ENCODE results near the gene ANKRD18A.
A peak's percentile ranks its signal among the peaks of the same experiment; 100 is the strongest.

ANKRD18A gene

GRCh38 chr9:38620483-38621433, at the start of gene ANKRD18A:
TSS of gene ANKRD18A (minus strand) at chr9:38620596. CDS start at chr9:38620285, 311 bp downstream.
- peak; percentile 60 to 76 (median 69) for TF ChIP-seq CTCF (IDR thresholded peaks at IDR 0.05; ENCODE audit: unreplicated experiment in 3 of 3)
- H3K4me1 Mint-ChIP-seq: peaks cover 5% of the 10 kb centered on the region
- H3K27me3 Mint-ChIP-seq (ENCODE audit: low read depth): peaks cover 84% of the 10 kb centered on the region
- peaks cover 19% of the 10 kb centered on the region for H3K9me3 Mint-ChIP-seq
- H3K36me3 Mint-ChIP-seq (ENCODE audit: low read depth): no peaks in the 10 kb centered on the region
- peak within 1 kb of the TSS in 1 of 3 experiments; percentile 28 for H3K27ac Mint-ChIP-seq
- peak within 1 kb of the TSS; percentile 94 for H3K4me3 Mint-ChIP-seq

- Mint-ChIP-seq H3K4me1 (peaks cover 28% of the 10 kb centered on the region), H3K9me3 (no peaks in the 10 kb centered on the region), H3K4me3 (no peak overlapping the region), H3K27ac (no peak overlapping the region), H3K27me3 (ENCODE audit: low read depth) (peaks cover 21% of the 10 kb centered on the region), H3K36me3 (ENCODE audit: low read depth) (no peaks in the 10 kb centered on the region)
- TF ChIP-seq CTCF (IDR thresholded peaks at IDR 0.05; ENCODE audit: unreplicated experiment in 3 of 3): no peak
Observed at GRCh38 chr9:38668791-38669466, 48.5 kb upstream of the ANKRD18A start.

GRCh38 chr9:38662763-38663593, 42.6 kb upstream of the ANKRD18A start:
- no peak overlapping the region for H3K4me3 Mint-ChIP-seq
- no peaks in the 10 kb centered on the region for H3K36me3 Mint-ChIP-seq (ENCODE audit: low read depth)
- H3K27me3 Mint-ChIP-seq (ENCODE audit: low read depth): peaks cover 10% of the 10 kb centered on the region
- peak; percentile 43 to 59 (median 52) for TF ChIP-seq CTCF (IDR thresholded peaks at IDR 0.05; ENCODE audit: unreplicated experiment in 3 of 3)
- no peak overlapping the region for H3K27ac Mint-ChIP-seq
- no peaks in the 10 kb centered on the region for H3K9me3 Mint-ChIP-seq
- H3K4me1 Mint-ChIP-seq: no peaks in the 10 kb centered on the region

GRCh38 chr9:38659538-38659937, 39.1 kb upstream of the ANKRD18A start:
- no peaks in the 10 kb centered on the region for H3K9me3 Mint-ChIP-seq
- H3K27ac Mint-ChIP-seq: no peak overlapping the region
- no peak overlapping the region for H3K4me3 Mint-ChIP-seq
- no peaks in the 10 kb centered on the region for H3K36me3 Mint-ChIP-seq (ENCODE audit: low read depth)
- TF ChIP-seq CTCF (IDR thresholded peaks at IDR 0.05; ENCODE audit: unreplicated experiment in 3 of 3): no peak
- peaks cover 6% of the 10 kb centered on the region for H3K27me3 Mint-ChIP-seq (ENCODE audit: low read depth)
- H3K4me1 Mint-ChIP-seq: no peaks in the 10 kb centered on the region

GRCh38 chr9:38656896-38657295, 36.5 kb upstream of the ANKRD18A start:
- H3K27ac Mint-ChIP-seq: no peak overlapping the region
- H3K9me3 Mint-ChIP-seq: no peaks in the 10 kb centered on the region
- no peak for TF ChIP-seq CTCF (IDR thresholded peaks at IDR 0.05; ENCODE audit: unreplicated experiment in 3 of 3)
- no peaks in the 10 kb centered on the region for H3K36me3 Mint-ChIP-seq (ENCODE audit: low read depth)
- peaks cover 11% of the 10 kb centered on the region for H3K27me3 Mint-ChIP-seq (ENCODE audit: low read depth)
- H3K4me3 Mint-ChIP-seq: no peak overlapping the region
- no peaks in the 10 kb centered on the region for H3K4me1 Mint-ChIP-seq

Data from nephron (organoid).